GM12878 (cell line): ENCODE data around the gene CHMP4B. TPM values are rescaled to one million over a fixed set of nuclear protein-coding genes. Genes with fewer than 3 reads are reported as not detected.

Experiments used
- ATAC-seq: fragments of 200-7000 bp; cut with Tn5 transposase; 3 replicates; pipeline ENCODE4 v1.9.1; 2020; ENCODE audit warnings: mild to moderate bottlenecking, moderate library complexity
- BruUV-seq: library from RNA; stranded (reverse); fragments of 400-500 nt; replicated peaks from 2 replicates; lab custom pipeline; 2021; lab: Mats Ljungman, UMichigan
- CTCF ChIA-PET: fragments of 300-600 bp; sonication (Branson Sonifier 250); formaldehyde crosslinking; extraction: SDS; loops from one replicate; lab custom pipeline; 2021; ENCODE audit warnings: inconsistent platforms; lab: Yijun Ruan, JAX
- POLR2A ChIA-PET: fragments of 350-600 bp; formaldehyde crosslinking; extraction: SDS; loops from one replicate; lab custom pipeline; 2021; ENCODE audit warnings: inconsistent platforms; lab: Charles Lee
- RAD21 ChIA-PET: fragments of 300-600 bp; sonication (Branson Sonifier 250); formaldehyde crosslinking; loops from one replicate; lab custom pipeline; 2023; ENCODE audit warnings: antibody characterized with exemption; ENCODE audit not compliant: unreplicated experiment; lab: Charles Lee
- SMC1A ChIA-PET: fragments of 300-600 bp; sonication (Branson Sonifier 250); formaldehyde crosslinking; loops from one replicate; lab custom pipeline; 2023; ENCODE audit not compliant: unreplicated experiment, uncharacterized antibody; lab: Charles Lee
- DNase-seq: peaks from one replicate; pipeline ENCODE4 v3.0.0-alpha.2; 2011; ENCODE audit warnings: low read depth, low spot score
- FAIRE-seq: peaks from 3 replicates; lab custom pipeline; 2011; peaks lifted over from hg19 to GRCh38; lab: Jason Lieb, UNC
- H2AFZ ChIP-seq: 2 replicates; pipeline ENCODE4 v1.6.0; 2011; ENCODE audit warnings: low read depth, low read length, control low read depth; ENCODE audit not compliant: control insufficient read depth
- H3K27ac ChIP-seq: 2 replicates; pipeline ENCODE4 v1.5.1; 2011; ENCODE audit warnings: control low read depth; ENCODE audit not compliant: control insufficient read depth, insufficient read depth
- H3K27me3 ChIP-seq, 2 experiments: replicated peaks in 1 of 2; 2 replicates each; pipeline versions ENCODE4 v1.6.0 to v1.6.1; 2011; ENCODE audit warnings: low read length in 1 of 2; ENCODE audit not compliant: control insufficient read depth in 2 of 2, insufficient read depth in 2 of 2
- H3K36me3 ChIP-seq, 2 experiments: 2 replicates each; pipeline ENCODE4 v1.5.1; 2011; ENCODE audit warnings: low read length in 1 of 2; ENCODE audit not compliant: control insufficient read depth in 2 of 2, insufficient read depth in 2 of 2
- H3K4me1 ChIP-seq: 2 replicates; pipeline ENCODE4 v1.6.1; 2011; ENCODE audit warnings: mild to moderate bottlenecking, low read length, moderate library complexity, mixed read lengths; ENCODE audit not compliant: control insufficient read depth, insufficient read depth
- H3K4me2 ChIP-seq: 2 replicates; pipeline ENCODE4 v1.6.0; 2011; ENCODE audit warnings: control low read depth; ENCODE audit not compliant: control insufficient read depth, insufficient read depth
- H3K4me3 ChIP-seq: fragments of 200-600 bp; sonication (generic); 2 replicates; pipeline ENCODE4 v1.5.1; 2016
- H3K79me2 ChIP-seq: 2 replicates; pipeline ENCODE4 v1.6.0; 2011; ENCODE audit warnings: low read length; ENCODE audit not compliant: control insufficient read depth, insufficient read depth
- H3K9ac ChIP-seq: 2 replicates; pipeline ENCODE4 v1.8.0; 2011; ENCODE audit warnings: low read length, control low read depth, mixed read lengths; ENCODE audit not compliant: control insufficient read depth, insufficient read depth
- H3K9me3 ChIP-seq: replicated peaks from 3 replicates; pipeline ENCODE4 v1.5.1; 2011; ENCODE audit warnings: mild to moderate bottlenecking, low read length; ENCODE audit not compliant: control insufficient read depth, insufficient read depth
- H4K20me1 ChIP-seq: 2 replicates; pipeline ENCODE4 v1.6.0; 2011; ENCODE audit not compliant: control insufficient read depth, insufficient read depth
- ATF7 ChIP-seq: fragments of 450-650 bp; IDR thresholded peaks from 2 replicates; pipeline ENCODE4 v1.6.1; 2016; ENCODE audit warnings: low read depth, mild to moderate bottlenecking
- BMI1 ChIP-seq: fragments of 450-650 bp; IDR thresholded peaks from 2 replicates; pipeline ENCODE4 v1.6.1; 2016; ENCODE audit warnings: mild to moderate bottlenecking, moderate library complexity, borderline replicate concordance
- BRCA1 ChIP-seq: IDR thresholded peaks from 2 replicates; pipeline ENCODE4 v1.6.1; 2011; ENCODE audit warnings: low read depth, low read length, improper control_type of control experiment
- DPF2 ChIP-seq: fragments of 450-650 bp; IDR thresholded peaks from 2 replicates; pipeline ENCODE4 v1.6.1; 2017; ENCODE audit warnings: mild to moderate bottlenecking
- EP300 ChIP-seq, 2 experiments: fragments of 150-350 bp in 1 of 2; IDR thresholded peaks; 2 replicates each; pipeline ENCODE4 v1.6.1; 2011 to 2012; ENCODE audit warnings: low read depth in 2 of 2, low read length in 2 of 2, borderline replicate concordance in 1 of 2, improper control_type of control experiment in 1 of 2, inconsistent platforms in 1 of 2; ENCODE audit not compliant: control insufficient read depth in 1 of 2
- MAX ChIP-seq: IDR thresholded peaks from 2 replicates; pipeline ENCODE4 v1.6.1; 2012; ENCODE audit warnings: low read depth, low read length, improper control_type of control experiment
- RELA ChIP-seq: fragments of 450-650 bp; IDR thresholded peaks from 2 replicates; pipeline ENCODE4 v1.8.0; 2014; ENCODE audit warnings: borderline replicate concordance; ENCODE audit not compliant: partially characterized antibody
- RFX5 ChIP-seq: IDR thresholded peaks from 2 replicates; pipeline ENCODE4 v1.6.1; 2011; ENCODE audit warnings: low read depth, low read length, improper control_type of control experiment
- SIX5 ChIP-seq: IDR thresholded peaks from 2 replicates; pipeline ENCODE4 v1.6.1; 2011; ENCODE audit warnings: mild to moderate bottlenecking, low read depth, low read length, moderate library complexity; ENCODE audit not compliant: severe bottlenecking
- SMAD1 ChIP-seq: fragments of 450-650 bp; IDR thresholded peaks from 2 replicates; pipeline ENCODE4 v1.6.1; 2018; ENCODE audit warnings: mild to moderate bottlenecking, low read depth; ENCODE audit not compliant: partially characterized antibody
- ZBED1 ChIP-seq: IDR thresholded peaks from 2 replicates; pipeline ENCODE4 v1.6.1; 2016; ENCODE audit warnings: borderline replicate concordance
- ZNF274 ChIP-seq: IDR thresholded peaks from one replicate; pipeline ENCODE4 v1.8.0; 2011; ENCODE audit not compliant: insufficient read length, insufficient read depth
- WGBS: methylation state at CpG from one replicate; pipeline ENCODE4 v1.1.6; 2016; ENCODE audit warnings: low lambda C conversion rate; ENCODE audit not compliant: insufficient replicate concordance, insufficient coverage; ENCODE audit errors: missing lambda C conversion rate; 5-methylcytosine and 5-hydroxymethylcytosine counted together
- in situ Hi-C: fragments of 300-500 bp; cut with MboI; formaldehyde crosslinking; loops from 9 replicates; pipeline ENCODE4 v1.14.3; 2018; ENCODE audit warnings: mixed read lengths
- intact Hi-C: fragments of 100-400 bp; cut with micrococcal nuclease; formaldehyde crosslinking; loops from one replicate; pipeline ENCODE4 v1.14.2; 2022; ENCODE audit not compliant: unreplicated experiment
- polyA plus RNA-seq, 11 experiments: library from polyadenylated mRNA; depleted of rRNA in 4 of 11; unstranded in 6 of 11; stranded (reverse) in 5 of 11; fragments of >200 nt; fragmentation: Nextera tagmentation in 4 of 11; fragmentation: Illumina TruSeq in 1 of 11; extraction: Ambion mirVana in 4 of 11; extraction: Trizol in 1 of 11; gene quantifications; 1 replicate in 1 of 11; 2 replicates in 10 of 11; pipeline versions ENCODE4 v1.2.1 to v1.2.3, GENCODE V29; 2011 to 2016; ENCODE audit warnings: inconsistent platforms in 2 of 11, missing spikeins in 2 of 11, low read depth in 1 of 11
- total RNA-seq, 4 experiments: library from RNA; depleted of rRNA in 3 of 4; stranded (reverse); fragments of >200 nt in 3 of 4; fragmentation: Illumina TruSeq in 1 of 4; extraction: Trizol in 1 of 4; gene quantifications; 2 replicates each; pipeline versions ENCODE4 v1.2.1 to v1.2.3, GENCODE V29; 2013 to 2021
- TF ChIP-seq, protein P1 (sequence below): IDR thresholded peaks from 2 replicates; pipeline ENCODE4 v1.6.1; 2011; ENCODE audit warnings: low read depth, low read length, improper control_type of control experiment, borderline replicate concordance

CHMP4B gene
- total and polyA plus RNA-seq, 10 of the 15 experiments (the other 5 are each of a cell fraction or from before 2014, with no cell fraction given): 4.2 to 118 (median 49.6) TPM

- TF ChIP-seq RFX5: no peak
- TF ChIP-seq BRCA1: no peak
Observed at GRCh38 chr20:33822991-33823390, 11.8 kb downstream of the CHMP4B start (continued).

- ChIA-PET CTCF (interaction anchor here (0.6 to 1.1 kb wide), 3 partner anchors 12 to 34 kb away, joined by 3 to 4 read pairs (median 4); no protein-coding TSS in a partner anchor), SMC1A (interaction anchor here (1.5 to 4.4 kb wide), 2 partner anchors 12 to 46 kb away, joined by 3 to 26 read pairs; partner anchors contain the start of gene CHMP4B), RAD21 (interaction anchor here (0.6 to 1.2 kb wide), 2 partner anchors 13 to 295 kb away, joined by 3 to 6 read pairs; no protein-coding TSS in a partner anchor)
- Histone ChIP-seq H3K27me3 (no peaks in the 10 kb centered on the region), H3K4me1 (peaks cover 9% of the 10 kb centered on the region), H3K9ac (no peak overlapping the region), H3K4me2 (no peak overlapping the region), H2AFZ (no peak overlapping the region), H3K9me3 (no peaks in the 10 kb centered on the region), H3K4me3 (no peak overlapping the region), H3K27ac (no peak overlapping the region), H3K36me3 (peaks cover 4 to 21% of the 10 kb centered on the region in 2 experiments), H3K79me2 (peaks cover 80% of the 10 kb centered on the region)
- intact Hi-C loops (no loop called here), in situ Hi-C loops (no loop called here)
- BruUV-seq: no TSS peak
- no peak for ATAC-seq
- TF ChIP-seq BMI1 (no peak), BRCA1 (no peak), EP300 (IDR thresholded peaks at IDR 0.05; ENCODE audit: borderline replicate concordance in 1 of 2, control insufficient read depth in 1 of 2, low read depth in 2 of 2, low read length in 2 of 2) (no peak), SMAD1 (no peak), ZNF274 (no peak), ZBED1 (no peak), ATF7 (no peak), RELA (no peak), MAX (no peak), SIX5 (no peak), DPF2 (no peak)
- TF ChIP-seq, protein P1, sequence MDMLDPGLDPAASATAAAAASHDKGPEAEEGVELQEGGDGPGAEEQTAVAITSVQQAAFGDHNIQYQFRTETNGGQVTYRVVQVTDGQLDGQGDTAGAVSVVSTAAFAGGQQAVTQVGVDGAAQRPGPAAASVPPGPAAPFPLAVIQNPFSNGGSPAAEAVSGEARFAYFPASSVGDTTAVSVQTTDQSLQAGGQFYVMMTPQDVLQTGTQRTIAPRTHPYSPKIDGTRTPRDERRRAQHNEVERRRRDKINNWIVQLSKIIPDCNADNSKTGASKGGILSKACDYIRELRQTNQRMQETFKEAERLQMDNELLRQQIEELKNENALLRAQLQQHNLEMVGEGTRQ: no peak
- TF ChIP-seq, all 136 proteins: peak for 0
- no peak for FAIRE-seq
- H4K20me1 ChIP-seq: peaks cover 8% of the 10 kb centered on the region
- WGBS: 96% methylated on average over 1 of the region's 1 CpG
- POLR2A ChIA-PET: no interaction called here
- DNase-seq: no peak
Observed at GRCh38 chr20:33824852-33825251, 13.7 kb downstream of the CHMP4B start.
